NCI-H345 treated with DMSO at 0.1 percent for 48 hours (cell line): ENCODE results near the gene JPT2.
A peak's percentile ranks its signal among the peaks of the same experiment; 100 is the strongest.
"Not testable (repeated sequence)": the region's sequence is repeated elsewhere in the genome, so short reads cannot be mapped to it uniquely, and the experiment has no call there.

Experiments
- DNase-seq: peaks from one replicate; lab custom pipeline; 2025; ENCODE audit not compliant: unreplicated experiment; lab: John Stamatoyannopoulos, UW

Gene JPT2

DNA sequence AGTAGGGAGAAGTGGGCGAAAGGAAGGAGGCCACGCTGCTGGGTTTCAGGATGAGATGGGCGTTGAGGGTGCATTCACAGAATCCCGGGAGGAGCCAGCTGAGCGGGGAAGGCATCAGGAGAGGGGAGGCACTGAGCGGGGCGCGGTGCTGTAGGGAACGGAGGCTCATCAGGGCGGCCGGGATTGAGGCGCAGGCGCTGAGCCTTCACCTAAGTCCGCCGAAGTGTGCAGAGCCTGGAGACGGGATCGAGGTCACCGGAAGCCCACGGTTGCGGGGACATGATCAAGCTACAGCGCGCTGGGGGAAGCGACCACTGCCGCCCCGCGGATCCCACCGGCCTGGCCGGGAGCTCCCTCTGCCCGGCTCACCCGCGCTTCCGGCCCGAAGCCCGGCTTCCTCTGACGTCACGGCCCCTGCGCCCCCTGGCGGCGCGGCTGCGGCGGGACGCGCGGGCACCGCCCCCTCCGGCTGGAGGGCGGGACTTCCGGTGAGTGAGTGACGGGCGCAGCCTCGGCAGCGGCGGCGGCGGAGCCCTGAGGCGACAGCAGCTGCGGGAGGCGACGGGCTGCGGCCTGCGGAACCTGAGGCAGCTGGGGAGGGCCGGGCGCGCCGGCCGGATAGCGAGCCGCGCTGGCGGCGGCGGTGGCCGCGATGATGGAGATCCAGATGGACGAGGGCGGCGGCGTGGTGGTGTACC is 27.8 kb downstream of the JPT2 start, which contains the start of gene MAPK8IP3:
MAPK8IP3 (plus strand) TSS at position 508 of the 698 bp plus-strand sequence; CDS start at position 653, 145 bp downstream.
- peak; percentile 83 for DNase-seq

DNA sequence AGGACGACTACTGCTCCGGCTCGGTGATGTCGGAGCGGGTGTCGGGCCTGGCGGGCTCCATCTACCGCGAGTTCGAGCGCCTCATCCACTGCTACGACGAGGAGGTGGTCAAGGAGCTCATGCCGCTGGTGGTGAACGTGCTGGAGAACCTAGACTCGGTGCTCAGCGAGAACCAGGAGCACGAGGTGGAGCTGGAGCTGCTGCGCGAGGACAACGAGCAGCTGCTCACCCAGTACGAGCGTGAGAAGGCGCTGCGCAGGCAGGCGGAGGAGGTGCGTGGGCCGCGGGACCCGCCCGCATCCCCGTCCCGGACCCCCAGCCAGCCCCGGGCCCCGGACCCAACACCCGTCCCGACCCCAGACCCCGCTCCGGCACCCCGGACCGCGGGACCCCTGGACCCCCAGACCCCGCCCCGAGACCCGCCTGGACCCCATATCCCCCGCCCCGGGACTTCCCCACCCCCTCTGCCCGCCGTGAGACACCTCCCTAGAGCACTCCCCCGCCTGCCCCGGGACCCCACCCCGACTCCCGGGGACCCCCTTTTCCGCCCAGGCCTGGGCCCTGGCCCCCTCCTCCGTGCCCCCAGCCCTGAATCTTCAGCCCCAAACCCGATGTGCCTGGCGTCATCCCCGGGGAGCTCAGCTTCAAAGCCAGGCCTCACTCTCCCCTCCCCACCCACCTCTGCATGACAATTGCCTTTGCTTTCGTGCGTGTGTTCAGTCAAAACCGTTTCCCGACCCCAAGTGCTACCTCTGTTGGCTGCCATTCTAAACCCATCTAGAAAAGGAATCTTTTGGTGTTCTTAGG is 28.5 kb downstream of the JPT2 start:
- DNase-seq, result no peak

GRCh38 chr16:1707193-1707790 is 29.2 kb downstream of the JPT2 start:
- DNase-seq, result no peak

GRCh38 chr16:1708083-1708767 is 30.1 kb downstream of the JPT2 start:
- no peak for DNase-seq

GRCh38 chr16:1708768-1709180 is 30.7 kb downstream of the JPT2 start:
- no peak for DNase-seq

DNA sequence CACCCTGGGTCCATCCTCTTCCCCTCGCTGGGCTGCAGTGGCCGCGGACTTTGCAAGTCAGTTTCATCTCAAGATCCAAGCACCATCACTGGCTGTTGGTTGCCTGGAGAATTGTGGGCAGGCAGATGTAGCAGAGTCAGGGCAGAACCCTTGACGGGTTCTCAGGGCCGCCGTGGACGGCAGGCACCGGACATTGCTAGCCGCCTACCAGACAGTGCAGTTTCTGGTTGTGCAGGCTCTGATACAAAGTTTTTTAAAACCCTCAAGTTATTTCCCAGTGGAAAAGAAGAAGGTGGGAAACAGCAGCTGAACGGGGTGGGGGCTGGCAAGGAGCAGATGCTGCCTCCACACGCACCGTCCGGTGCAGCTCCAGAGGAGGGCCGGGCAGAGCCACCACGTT is 31.3 kb downstream of the JPT2 start:
- no peak for DNase-seq

DNA sequence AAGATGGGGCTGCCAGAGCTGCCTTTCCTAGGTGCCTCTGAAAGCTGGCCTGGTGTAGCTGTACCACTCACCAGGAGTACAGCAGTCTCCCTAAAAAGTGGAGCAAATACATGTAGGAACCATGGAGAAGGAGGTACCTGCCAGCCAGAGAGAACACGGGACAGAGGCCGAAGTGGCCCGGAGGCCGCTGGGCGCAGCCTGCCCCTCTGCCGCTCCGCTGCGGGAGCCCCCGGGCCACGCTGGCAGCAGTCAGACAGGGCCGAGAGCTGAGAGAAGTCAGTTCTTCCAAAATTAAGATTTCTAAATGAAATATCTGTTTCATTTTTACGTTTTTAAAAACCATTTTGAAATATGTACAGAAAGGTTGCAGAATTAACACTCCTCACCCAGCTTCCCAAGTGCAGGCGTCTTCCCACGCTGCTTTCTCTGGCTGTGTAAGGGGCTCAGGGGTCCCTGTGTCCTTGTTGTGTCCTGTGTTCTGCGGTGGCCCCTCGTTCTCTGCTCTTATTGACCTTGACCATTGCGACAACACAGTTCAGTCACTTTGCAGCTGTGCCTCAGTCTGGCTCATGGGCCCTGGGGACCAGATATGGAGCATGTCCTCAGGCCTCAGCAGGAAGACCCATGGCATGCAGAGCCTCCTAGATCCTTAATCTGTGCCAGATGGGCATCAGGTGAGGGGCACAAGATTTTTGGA is 32.9 kb downstream of the JPT2 start:
- DNase-seq, result no peak

DNA sequence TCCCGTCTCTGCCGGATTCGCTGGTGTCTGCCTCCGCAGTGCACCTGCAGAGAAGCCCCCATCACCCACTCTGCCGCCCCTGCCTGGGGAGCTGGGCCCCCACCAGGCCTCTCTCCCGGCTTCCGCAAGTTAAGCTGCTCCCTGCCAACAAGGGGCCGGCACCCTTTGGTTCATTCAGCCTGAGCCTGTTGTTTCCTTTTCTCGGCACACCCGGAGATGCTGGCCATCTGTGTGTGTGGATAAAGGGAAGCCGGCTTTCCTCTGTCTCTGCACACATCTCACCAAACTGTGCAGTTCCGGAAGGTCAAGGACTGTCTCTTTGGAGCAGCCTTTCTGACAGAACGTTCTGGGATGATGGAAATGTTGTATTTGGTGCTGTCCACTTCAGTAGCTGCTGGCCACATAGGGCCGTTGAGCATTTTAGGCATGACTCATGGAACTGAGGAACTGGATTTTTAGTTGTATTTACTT is 34.7 kb downstream of the JPT2 start:
- DNase-seq, result no peak

- DNase-seq, result no peak
Observed at GRCh38 chr16:1713331-1713730, 35.3 kb downstream of the JPT2 start.

GRCh38 chr16:1713933-1714332 is 35.9 kb downstream of the JPT2 start:
- DNase-seq, result no peak

- DNase-seq, result no peak
Observed at GRCh38 chr16:1715220-1715619, 37.1 kb downstream of the JPT2 start.

DNA sequence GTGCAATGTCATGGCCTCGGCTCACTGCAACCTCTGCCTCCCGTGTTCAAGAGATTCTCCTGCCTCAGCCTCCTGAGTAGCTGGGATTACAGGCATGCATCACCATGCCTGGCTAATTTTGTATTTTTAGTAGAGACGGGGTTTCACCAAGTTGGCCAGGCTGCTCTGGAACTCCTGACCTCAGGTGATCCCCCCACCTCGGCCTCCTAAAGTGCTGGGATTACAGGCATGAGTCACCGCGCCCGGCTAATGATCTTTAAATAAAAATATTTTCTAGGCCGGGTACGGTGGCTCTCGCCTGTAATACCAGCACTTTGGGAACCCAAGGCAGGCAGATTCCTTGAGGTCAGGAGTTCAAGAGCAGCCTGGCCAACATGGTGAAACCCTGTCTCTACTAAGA is 40.2 kb downstream of the JPT2 start:
- DNase-seq, result not testable (repeated sequence)

DNA sequence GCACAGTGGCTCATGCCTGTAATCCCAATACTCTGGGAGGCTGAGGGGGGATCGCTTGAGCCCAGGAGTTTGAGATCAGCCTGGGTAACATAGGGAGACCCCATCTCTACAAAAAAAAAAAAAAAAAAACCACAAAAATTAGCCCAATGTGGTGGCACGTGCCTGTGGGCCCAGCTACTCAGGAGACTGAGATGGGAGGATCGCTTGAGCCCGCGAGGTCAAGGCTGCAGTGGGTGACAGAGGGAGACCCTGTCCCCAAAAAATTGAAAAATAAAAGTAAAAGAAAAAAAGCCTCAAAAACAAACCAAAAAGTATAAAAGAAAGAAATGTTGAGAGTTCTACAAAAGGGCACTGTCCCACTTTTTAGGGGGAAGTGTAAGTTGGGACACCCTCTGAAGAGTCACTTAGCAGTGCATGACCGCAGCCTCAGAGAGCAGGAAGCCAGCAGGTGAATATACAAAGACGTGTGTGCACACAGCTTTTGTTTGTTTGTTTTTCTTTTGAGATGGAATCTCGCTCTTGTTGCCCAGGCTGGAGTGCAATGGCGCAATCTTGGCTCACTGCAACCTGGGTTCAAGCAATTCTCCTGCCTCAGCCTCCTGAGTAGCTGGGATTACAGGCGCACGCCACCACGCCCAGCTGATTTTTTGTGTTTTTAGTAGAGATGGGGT is 41.6 kb downstream of the JPT2 start:
- DNase-seq, result peak; percentile 32

DNA sequence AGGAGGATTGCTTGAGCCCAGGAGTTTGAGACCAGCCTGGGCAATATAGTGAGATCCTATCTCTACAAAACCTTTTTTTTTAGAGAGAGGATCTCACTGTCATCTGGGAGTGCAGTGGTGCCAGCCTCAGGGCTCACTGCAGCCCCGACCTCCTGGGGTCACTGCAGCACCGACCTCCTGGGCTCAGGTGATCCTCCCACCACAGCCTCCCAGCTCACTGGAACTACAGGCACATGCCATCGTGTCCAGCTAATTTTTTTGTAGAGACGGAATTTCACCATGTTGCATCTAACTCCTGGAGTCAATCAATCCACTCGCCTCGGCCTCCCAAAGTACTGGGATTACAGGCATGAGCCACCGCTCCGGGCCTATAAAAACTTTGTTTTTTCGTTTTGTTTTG is 43.3 kb downstream of the JPT2 start:
- no peak for DNase-seq

GRCh38 chr16:1723450-1724147 is 45.5 kb downstream of the JPT2 start:
- no peak for DNase-seq

DNA sequence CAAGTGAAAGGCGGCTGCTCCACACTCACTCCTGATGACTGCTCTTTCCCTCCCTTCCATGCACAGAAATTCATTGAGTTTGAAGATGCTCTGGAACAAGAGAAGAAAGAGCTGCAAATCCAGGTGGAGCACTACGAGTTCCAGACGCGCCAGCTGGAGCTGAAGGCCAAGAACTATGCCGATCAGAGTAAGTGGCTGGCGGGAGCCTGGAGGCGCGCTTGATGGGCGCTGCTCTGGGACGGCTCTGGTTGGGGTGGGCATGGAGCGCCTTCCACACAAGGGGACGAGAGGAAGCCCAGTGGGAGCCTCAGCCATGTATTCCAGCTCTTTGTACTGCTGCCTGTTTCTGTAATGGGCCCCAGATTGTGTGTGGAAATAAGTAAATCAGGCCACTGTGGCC is 46.4 kb downstream of the JPT2 start:
- no peak for DNase-seq

DNA sequence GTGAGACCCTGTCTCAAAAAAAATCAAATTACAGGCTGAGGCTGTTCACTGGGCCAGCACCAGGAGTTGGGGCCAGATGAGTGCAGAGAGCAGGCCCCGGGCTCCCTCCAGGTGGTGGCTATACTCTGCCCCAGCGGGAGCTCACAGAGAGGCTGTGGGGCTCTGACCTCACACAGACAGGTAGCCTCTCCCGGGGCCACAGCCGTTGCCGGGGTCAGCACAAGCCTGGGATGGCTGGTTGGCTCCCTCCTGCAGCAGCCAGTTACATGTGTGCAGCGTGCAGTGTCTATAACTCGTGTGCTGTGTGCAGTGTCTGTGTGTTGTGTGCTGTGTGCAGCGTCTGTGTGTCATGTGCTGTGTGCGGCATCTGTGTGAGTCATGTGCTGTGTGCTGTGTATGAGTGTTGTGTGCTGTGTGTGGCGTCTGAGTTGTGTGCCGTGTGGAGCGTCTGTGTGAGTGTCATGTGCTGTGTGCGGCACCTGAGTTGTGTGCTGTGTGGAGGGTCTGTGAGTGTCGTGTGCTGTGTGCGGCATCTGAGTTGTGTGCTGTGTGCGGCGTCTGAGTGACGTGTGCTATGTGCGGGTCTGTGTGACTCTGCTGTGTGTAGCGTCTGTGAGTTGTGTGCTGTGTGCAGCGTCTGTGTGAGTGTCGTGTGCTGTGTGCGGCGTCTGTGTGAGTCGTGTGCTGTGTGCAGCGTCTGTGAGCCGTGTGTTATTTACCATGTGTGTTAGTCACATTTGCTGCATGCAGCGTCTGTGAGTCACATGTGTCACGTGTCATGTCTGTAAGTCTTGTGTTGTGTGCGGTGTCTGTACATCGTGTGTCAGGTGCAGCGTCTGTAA is 48.8 kb downstream of the JPT2 start:
- DNase-seq, result no peak
